Measurements from ENCODE around the gene RHBDF2.
A peak's percentile ranks its signal among the peaks of the same experiment; 100 is the strongest.

The RHBDF2 gene

GRCh38 chr17:76469076-76469990 lies 31.9 kb downstream of the RHBDF2 start:
- H3K27ac ChIP-seq = no peak overlapping the region
- no peak for DNase-seq (ENCODE audit: low read depth, low spot score)

GRCh38 chr17:76468634-76469010 lies 32.6 kb downstream of the RHBDF2 start:
- no peak overlapping the region for H3K27ac ChIP-seq
- DNase-seq (ENCODE audit: low read depth, low spot score) = no peak

- no peak for DNase-seq (ENCODE audit: low read depth, low spot score)
- H3K27ac ChIP-seq = no peak overlapping the region
Measured at GRCh38 chr17:76467809-76468633, 33.2 kb downstream of the RHBDF2 start.

DNA sequence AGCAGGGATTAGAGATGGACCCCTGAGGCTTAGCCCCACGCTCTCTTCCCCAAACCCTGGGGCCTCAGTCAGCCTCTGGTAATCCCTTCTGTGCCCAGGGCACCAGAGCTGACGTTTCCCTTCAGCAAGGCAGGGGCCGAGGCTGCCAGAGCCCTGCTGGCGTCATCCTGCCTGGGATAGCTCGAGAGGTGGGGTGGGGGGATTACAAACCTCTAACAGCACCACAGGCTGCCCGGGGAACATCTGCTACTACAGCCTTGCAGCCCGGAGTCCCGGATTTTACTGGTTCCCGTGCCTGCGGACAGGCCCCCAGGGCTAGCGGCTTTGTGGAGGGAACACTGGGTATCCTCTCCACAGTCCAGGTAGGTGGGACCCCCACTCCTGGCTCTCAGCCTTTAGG lies 33.9 kb downstream of the RHBDF2 start, which contains the start of gene AANAT:
TSS of gene AANAT (plus strand) at position 238 of the 400 bp plus-strand sequence. CDS start 1,144 bp downstream, outside the sequence.
- no peak within 1 kb of the TSS for H3K27ac ChIP-seq
- DNase-seq (ENCODE audit: low read depth, low spot score) = no peak

GRCh38 chr17:76466775-76467130 lies 34.5 kb downstream of the RHBDF2 start:
- H3K27ac ChIP-seq = no peak overlapping the region
- DNase-seq (ENCODE audit: low read depth, low spot score) = no peak

GRCh38 chr17:76462556-76463290 lies 38.5 kb downstream of the RHBDF2 start:
- no peak for DNase-seq (ENCODE audit: low read depth, low spot score)
- H3K27ac ChIP-seq = no peak overlapping the region

GRCh38 chr17:76461765-76462555 lies 39.3 kb downstream of the RHBDF2 start:
- no peak overlapping the region for H3K27ac ChIP-seq
- no peak for DNase-seq (ENCODE audit: low read depth, low spot score)

DNA sequence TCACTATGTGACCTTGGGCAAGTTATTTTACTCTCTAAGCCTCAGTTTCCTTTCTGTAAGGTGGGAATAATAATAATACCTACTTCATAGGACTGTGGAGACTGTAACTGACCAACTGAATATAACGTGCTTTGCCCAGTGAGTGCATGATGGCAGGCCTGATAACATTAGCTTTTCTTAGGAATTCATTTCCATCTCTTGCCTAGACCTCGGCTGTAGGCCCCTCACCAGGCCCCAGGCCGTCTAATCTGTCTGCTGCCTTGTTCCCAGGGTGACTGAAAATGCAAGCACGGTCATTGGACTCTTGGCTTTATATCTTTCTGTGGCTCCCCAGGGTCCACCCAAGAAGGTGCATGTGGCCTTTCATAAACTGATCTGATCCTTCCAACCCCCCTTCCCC lies 41.5 kb downstream of the RHBDF2 start:
- DNase-seq (ENCODE audit: low read depth, low spot score) = no peak
- no peak overlapping the region for H3K27ac ChIP-seq

- no peak overlapping the region for H3K27ac ChIP-seq
- DNase-seq (ENCODE audit: low read depth, low spot score) = no peak
Measured at GRCh38 chr17:76458580-76459490, 42.4 kb downstream of the RHBDF2 start.

GRCh38 chr17:76453431-76453743 lies 47.8 kb downstream of the RHBDF2 start:
- DNase-seq (ENCODE audit: low read depth, low spot score) = no peak
- no peak overlapping the region for H3K27ac ChIP-seq

DNA sequence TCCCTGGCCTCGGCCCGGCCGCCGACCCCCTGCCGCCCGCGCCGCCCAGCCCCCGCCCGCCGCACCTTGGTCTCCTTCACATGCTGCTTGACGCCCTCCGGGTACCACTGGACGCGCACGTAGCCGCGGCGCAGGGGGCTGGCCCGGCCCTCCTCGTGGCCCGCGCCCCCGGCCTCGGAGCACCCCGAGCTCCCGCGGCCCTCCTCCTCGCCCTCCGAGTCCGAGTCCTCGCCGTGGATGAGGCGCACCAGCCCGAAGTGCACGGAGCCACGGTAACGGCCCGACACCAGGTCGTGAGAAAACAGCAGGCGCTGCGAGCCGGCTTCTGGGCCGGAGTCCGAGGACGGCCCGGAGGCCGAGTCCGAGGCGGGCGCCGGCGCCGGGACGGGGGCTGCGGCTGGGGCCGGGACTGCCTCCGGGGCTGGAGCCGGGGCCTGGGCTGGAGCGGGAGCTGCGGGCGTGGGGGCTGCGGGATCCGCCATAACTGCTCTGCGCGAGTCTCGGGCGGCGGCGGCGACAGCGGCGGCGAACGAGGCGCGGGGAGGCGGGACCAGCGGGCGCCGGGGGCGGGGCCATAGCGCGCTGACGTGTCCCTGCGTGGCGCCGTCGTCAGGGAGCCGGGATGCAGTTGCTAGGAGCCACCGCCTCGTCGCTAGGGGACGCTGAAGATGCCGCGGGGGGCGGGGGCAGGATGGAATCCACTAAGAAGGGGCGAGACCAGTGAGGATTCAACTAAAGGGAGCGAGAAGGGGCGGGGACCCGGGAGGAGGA lies 48.4 kb downstream of the RHBDF2 start, which contains the start of gene UBE2O:
TSS of gene UBE2O (minus strand) at position 493 of the 771 bp plus-strand sequence. CDS start at position 482, 11 bp downstream.
- DNase-seq (ENCODE audit: low read depth, low spot score) = no peak
- H3K27ac ChIP-seq = no peak within 1 kb of the TSS

- no peak for DNase-seq (ENCODE audit: low read depth, low spot score)
- H3K27ac ChIP-seq = no peak overlapping the region
Measured at GRCh38 chr17:76452127-76452659, 49.0 kb downstream of the RHBDF2 start.

DNA sequence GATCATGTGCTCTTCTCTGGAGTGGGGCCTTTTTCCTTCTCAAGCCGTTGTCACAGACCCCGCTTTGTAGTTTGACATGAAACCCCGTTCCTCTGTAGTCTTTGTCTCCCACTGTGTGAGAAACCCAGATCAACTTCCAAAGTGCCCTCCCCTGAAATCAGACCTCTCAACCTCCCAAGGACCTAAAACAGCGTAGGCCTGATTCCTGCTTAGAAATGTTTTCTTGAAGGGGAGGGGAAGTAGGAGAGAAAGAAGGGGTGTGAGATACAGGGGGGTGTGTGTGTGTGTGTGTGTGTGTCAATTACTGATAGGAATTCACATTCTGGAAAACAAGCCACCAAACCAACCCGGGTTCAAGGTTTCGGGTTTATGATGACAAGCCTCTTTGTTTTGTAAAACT lies 49.7 kb downstream of the RHBDF2 start:
- H3K27ac ChIP-seq = no peak overlapping the region

GRCh38 chr17:76449126-76449525 lies 52.1 kb downstream of the RHBDF2 start:
- H3K27ac ChIP-seq = no peak overlapping the region
- no peak for DNase-seq (ENCODE audit: low read depth, low spot score)

More for the DNA sequence above, 49.7 kb downstream of the RHBDF2 start:
- no peak for DNase-seq (ENCODE audit: low read depth, low spot score)

DNA sequence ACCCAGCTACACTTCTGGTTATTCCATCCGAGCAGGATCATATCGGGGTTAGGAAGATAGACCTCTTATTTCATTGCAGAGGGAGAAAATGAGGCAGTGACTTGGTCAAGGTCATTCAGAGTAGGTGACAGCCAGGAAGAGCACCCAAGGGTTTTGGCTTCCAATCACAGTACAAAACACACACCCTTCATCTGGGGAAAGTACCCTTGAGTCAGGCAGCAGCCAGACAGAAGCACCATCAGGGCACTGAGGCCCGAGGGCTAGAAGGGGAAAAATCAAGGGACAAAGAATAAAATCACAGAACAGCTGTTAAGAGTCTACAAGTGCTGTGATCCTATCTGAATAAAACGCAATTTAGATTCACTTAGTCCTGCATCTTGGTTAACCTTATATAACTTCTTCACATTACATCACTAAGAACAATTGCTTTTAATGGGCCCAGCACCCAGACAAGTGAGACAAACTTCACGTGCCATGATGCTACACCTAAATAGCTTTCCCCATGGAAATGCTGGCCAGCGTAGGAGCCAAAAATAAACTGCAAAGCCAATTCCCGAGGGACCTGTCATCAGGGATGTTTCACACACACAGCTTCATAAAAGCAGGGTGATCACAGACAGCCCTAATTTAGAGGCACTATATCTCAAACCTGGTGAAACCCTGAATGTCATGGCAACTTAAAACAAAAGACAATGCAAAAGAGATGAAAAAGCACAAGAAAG lies 53.1 kb downstream of the RHBDF2 start:
- no peak overlapping the region for H3K27ac ChIP-seq
- no peak for DNase-seq (ENCODE audit: low read depth, low spot score)

DNA sequence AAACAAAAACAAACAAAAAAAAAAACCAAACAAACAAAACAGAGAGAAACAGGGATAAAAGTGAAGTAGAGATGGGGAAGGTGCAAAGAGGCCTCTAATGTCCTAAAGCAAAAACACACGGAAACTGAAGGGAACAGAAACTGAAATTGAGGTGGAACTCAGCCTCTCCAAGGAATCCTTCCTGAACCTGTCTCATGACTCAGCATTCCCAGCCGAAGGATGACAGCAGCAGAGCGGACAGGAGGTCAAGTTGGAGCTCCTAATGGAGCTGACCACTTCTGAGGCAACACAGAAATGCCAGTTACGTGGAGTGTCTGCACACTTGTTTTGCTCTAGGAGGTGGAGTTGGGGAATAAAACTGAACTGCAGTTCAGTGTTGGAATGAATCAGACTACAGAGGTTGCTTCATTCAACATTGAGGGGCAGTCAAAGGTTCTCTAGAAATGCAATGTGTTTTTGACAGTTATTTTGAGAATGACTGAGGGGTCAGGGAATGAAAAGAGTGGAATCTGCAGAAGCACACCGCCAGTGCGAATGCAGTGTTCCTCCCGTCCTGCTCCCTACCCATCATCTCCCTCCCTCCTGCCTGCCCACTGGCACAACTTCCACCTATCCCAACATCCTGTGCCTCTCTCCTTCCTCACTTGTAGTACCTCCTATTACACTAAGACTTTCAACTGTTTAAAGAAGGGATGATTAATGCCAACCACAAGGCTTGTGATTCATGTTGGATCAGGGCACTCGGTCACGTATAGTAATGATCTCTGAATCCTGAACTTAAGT lies 54.6 kb downstream of the RHBDF2 start:
- peak overlapping the region; percentile 65 for H3K27ac ChIP-seq
- DNase-seq (ENCODE audit: low read depth, low spot score) = peak; percentile 81

Measured in epithelial cell of prostate (primary cell).